Activated CD4-positive, CD25-positive, alpha-beta regulatory T cell treated with anti-CD3 and anti-CD28 coated beads, Interleukin-2, amount 50 U/mL, for 24 hours (primary cell): ENCODE data around the gene GHRL.
"Not testable (repeated sequence)": the region's sequence is repeated elsewhere in the genome, so short reads cannot be mapped to it uniquely, and the experiment has no call there.

Experiments
- ATAC-seq, 2 donors: fragments of 150-1000 bp; cut with Tn5 transposase; one replicate each; pipeline ENCODE4 v1.10.0; 2021; ENCODE audit warnings: mild to moderate bottlenecking in 1 of 2, moderate library complexity in 1 of 2

Gene GHRL

GRCh38 chr3:10322352-10322710 lies 29.6 kb upstream of the GHRL start:
- ATAC-seq = no peak

- ATAC-seq = no peak
These were observed 29.0 kb upstream of the GHRL start for GRCh38 chr3:10321630-10322351.

DNA sequence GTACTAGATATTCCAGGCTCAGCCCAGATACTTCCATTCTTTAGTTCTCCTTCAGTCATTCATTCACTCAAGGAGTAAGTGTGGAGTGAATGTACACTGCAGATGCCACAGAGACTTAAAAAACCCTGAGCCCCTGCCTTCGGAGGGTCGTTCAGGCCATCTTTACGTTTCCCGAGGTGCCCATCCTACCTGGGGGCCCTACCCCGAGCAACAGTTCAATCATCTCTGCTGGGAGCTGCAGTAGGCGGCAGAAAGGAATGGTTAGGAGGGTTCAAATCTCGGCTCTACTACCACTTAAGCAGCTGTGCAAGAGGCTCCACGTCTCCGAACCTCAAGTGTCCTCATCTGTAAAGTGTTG lies 27.6 kb upstream of the GHRL start:
- ATAC-seq = no peak

DNA sequence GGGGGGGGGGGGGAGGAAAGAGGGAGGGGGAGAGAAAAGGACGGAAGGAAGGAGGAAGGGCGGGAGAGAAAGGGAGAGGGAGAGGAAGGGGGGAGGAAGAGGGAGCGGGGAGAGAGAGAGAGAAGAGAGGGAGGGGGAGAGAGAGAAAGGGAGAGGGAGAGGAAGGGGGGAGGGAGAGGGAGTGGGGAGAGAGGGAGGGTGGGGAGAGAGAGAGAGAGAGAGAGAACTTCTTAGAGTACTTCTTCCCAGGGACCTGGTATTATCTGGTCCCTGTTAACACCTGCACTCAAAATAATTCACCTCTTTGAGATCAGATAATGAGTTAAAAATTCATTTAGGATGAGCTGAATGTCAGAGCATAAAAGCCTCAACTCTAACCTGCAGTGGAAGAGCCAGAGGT lies 27.1 kb upstream of the GHRL start:
- ATAC-seq = no peak

DNA sequence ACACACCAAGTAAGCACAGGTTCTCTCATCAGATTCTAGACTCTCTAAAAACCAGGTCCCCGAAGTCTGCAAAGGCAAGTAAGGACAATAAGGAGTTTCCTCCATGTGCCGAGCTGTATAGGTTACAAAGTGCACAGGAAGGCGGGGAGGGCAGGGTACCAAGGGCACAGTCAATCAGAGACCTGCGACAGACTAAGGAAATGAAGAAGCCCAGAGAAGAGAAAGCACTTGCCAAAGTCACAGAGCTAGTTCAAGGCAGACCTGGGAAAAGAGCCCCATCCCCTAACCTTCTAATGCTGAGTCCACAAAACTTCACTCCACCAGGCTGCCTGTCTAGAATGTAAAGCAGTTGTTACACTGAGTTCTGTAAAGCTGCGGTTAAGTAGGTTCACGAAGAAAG lies 26.5 kb upstream of the GHRL start:
- ATAC-seq = no peak

DNA sequence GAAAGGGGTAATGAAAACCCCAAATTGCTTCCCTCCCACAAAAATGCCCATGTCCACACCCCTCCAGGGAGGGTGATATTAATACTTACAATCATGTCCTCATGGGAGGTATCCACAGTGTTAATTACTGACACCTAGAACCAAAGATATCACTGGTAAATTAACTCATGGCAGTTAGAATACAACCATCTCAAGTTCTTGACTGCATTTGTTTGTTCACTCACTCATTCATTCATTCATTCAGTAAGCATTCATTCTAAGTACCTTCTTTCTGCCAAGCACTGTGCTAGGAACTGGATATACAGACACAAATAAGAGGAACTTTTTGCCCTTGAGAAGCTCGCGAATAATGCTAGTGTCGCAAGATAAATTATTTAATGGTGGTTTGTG lies 25.2 kb upstream of the GHRL start:
- no peak for ATAC-seq

GRCh38 chr3:10317311-10317960 lies 24.7 kb upstream of the GHRL start:
- no peak for ATAC-seq

DNA sequence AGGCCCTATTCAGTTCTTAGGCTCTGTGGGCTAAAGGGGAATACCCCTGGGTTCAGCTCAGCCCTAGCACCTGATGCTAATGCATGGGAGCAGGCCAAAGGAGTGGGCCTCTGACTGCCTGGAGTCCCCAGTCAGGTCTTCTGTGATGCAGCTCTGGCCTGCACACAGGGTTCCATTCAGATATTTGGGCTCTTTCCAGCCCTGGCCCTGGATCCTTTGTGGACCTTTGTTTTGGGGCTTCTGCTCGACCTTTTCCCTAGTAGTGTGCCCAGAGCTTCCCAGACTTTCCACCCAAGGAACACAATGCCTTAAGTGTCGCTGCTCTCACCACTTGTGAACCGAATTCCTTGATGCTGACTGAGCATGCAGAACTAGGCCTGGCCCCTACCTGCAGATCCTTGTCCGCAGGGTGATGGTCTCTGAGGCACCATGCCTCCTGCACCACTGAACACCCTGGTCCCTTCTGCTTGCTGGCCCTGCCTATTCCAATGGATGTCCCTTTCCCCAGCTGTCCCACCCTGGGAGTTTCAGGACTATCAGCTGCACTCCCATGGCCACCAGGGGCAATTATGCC lies 23.1 kb upstream of the GHRL start:
- no peak for ATAC-seq

- ATAC-seq = no peak
These were observed 22.4 kb upstream of the GHRL start for GRCh38 chr3:10315101-10315500.

DNA sequence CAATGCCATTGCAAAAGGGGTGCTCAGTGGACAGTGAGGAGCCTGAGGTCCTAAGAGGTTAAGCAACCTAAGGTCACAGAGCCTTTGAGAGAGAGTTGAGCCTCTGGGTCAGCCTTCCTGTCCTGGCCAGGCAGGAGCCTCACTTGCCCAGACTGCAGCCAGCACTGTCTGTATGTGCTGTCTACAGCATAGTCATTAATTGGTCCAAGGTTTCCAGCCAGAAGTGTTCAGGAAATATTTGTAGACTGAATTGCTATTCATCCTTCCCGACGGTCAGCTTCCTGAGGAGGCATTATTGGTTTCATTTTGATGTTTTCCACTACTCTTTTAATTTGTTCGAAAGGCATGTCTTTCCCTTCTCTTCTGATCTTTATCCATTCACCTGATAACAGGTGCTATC lies 20.1 kb upstream of the GHRL start:
- ATAC-seq = no peak

DNA sequence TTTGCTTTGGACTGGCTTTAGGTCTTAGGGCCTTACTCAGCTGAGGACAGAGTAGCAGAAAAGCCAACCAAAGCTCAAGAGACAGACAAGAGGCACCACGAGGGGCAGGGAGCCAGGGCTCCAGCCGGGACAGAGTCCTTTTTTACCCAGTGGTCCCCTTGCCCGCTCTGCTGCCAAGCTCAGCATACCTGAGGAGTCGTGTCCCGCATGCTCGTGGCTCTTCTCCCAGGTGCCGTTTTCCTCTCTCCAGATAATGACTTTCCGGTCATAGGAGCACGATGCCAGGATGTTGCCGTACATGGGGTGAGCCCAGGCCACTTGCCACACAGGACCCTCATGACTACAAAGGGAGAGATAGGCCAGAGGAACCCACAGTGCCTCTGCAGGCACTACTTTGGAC lies 19.6 kb upstream of the GHRL start:
- ATAC-seq = no peak

DNA sequence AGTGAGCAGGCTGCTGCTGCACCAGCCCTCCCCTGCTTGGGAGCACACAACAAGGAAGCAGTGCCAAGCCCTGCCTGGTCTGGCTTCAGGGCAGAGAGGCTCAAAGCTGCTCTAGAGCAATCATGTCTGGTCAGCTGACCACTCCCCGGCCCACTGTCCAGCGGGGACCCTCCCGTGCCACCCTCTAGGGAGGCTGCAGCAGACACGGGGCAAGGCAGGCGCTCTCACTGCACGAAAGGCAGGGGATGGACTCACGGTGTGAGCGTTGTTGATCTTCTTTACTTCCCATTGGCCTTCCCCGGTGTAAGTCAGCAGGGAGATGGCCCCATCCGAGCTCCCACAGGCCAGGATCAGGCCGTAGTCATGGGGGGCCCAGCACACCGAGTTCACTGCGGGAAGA lies 19.0 kb upstream of the GHRL start:
- no peak for ATAC-seq

GRCh38 chr3:10310578-10310977 lies 17.8 kb upstream of the GHRL start:
- no peak for ATAC-seq

DNA sequence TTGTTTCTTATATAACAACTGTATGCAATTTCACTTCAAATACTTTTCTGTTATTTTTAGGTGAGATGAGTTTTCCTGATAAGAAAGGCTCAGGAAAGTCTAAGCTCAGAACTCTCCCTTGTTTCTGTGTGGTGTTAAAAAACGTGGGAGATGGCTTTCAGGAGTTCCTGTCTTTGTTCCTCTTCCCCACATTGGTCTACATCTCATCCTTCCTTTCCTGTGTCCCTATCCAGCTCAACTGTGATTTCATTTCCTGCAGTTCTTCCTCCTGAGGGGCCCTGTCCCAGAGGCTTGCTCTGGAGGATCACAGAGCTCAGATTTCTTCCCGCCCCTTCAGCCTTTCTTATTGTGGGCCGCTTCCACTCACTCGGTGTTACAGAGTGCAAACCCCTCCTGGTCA lies 17.0 kb upstream of the GHRL start:
- ATAC-seq = no peak

- no peak for ATAC-seq
These were observed 15.9 kb upstream of the GHRL start for GRCh38 chr3:10308678-10309077.

- ATAC-seq = no peak
These were observed 13.4 kb upstream of the GHRL start for GRCh38 chr3:10306156-10306555.

- no peak for ATAC-seq
These were observed 12.7 kb upstream of the GHRL start for GRCh38 chr3:10305331-10305902.

DNA sequence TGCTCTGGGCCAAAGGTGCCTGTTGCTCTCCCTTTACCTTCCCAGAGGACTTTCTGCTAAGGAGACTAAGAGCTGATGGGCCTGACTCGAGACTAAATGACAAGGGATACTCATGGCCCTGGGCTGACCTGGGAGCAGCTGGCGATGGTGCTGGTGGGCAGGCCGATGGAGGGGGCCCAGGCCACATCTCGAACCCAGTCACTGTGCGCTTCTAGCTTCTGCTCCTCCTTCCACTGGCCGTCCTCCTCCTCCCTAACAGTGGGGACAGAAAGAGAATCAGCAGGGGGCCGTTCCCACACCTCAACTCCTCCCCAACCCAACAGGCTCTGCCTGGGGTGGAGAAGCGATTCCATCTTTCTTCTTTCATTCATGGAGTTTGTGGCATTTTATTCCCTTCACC lies 12.2 kb upstream of the GHRL start:
- ATAC-seq = no peak

- no peak for ATAC-seq
These were observed 11.0 kb upstream of the GHRL start for GRCh38 chr3:10303785-10304184.

GRCh38 chr3:10303105-10303504 lies 10.4 kb upstream of the GHRL start:
- ATAC-seq = no peak

DNA sequence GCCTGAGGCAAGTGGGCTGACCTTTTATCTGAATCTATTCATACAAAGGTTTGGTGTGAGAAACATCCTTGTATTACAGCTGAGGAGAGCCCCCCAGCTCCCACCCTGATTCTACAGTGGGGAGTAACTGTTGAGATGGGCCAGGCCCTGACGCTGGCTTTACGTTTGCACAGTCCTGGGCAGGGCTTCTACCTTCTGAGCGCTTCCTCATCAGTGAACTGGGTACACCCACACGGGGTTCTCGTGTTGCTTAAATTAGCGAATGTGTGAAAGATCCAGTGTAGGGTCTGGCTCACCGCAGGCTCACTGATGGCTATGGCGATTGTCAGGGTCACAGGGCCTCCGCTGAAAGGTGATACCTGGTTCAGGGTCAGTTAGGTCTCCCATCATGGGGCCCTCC lies 7.3 kb upstream of the GHRL start:
- ATAC-seq = peak in 1 of 2 donors; percentile 16

GRCh38 chr3:10299679-10300078 lies 6.9 kb upstream of the GHRL start:
- ATAC-seq = peak; percentile 55 to 66

GRCh38 chr3:10299175-10299574 lies 6.4 kb upstream of the GHRL start:
- ATAC-seq = no peak

GRCh38 chr3:10298064-10298463 lies 5.3 kb upstream of the GHRL start:
- not testable (repeated sequence) for ATAC-seq
